Measurements from ENCODE around the gene EPHB2.

Gene EPHB2

DNA sequence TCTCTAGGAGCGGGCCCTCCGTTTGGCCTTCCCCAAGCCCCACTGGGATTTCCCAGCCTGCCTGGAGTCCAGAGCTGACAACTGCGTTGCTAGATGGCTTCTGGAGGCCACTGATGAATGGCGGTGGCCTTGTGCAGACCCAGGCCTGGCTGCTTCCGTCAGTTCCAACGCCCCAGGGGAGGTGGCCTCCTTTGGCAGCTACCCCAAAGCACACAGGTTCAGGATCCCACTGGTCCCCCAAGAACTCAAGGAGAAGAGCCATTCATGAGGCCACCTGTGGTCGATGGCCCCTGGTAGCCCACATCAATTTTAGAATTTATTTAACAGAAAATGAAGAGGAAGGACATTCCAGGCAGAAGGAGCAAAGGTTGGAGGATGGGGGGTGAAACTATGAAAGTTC is 176.9 kb downstream of the EPHB2 start:
- Mint-ChIP-seq H3K9me3 (no peaks in the 10 kb centered on the region), H3K27ac (no peak overlapping the region), H3K36me3 (ENCODE audit: low read depth) (no peaks in the 10 kb centered on the region), H3K27me3 (peaks cover 26% of the 10 kb centered on the region), H3K4me1 (ENCODE audit: low read depth) (peaks cover 10% of the 10 kb centered on the region), H3K4me3 (no peak overlapping the region)

DNA sequence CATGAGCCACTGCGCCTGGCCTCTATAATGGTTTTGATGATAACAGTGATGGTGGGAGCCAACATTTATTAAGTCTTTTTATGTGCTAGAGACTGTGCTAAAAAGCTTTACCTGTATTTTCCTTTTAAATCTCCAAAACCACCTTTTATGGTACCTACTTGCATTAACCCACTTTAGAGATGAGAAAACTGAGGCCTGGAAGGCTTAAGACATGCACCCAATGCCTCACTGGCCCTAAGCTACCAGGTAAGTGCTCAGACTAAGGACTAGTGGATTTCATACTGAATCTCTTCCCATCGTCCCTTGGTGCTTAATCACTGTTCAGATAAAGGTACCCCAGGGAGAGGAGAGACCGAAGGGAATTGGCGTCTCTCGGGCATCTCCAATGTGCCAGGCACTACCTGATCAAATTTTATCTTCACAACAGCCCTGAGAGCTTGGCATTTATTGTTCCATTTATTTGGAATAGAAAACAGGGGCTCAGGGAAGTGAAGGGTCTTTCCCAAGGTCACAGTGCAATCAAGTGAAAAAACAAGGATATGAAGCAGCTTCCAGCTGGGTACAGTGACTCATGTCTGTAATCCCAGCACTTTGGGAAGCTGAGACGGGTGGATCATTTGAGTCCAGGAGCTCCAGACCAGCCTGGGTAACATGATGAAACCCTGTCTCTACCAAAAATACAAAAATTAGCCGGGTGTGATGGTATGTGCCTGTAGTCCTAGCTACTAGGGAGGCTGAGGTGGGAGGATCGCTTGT is 177.9 kb downstream of the EPHB2 start:
- no peaks in the 10 kb centered on the region for H3K36me3 Mint-ChIP-seq (ENCODE audit: low read depth)
- no peak overlapping the region for H3K27ac Mint-ChIP-seq
- no peaks in the 10 kb centered on the region for H3K9me3 Mint-ChIP-seq
- peaks cover 10% of the 10 kb centered on the region for H3K4me1 Mint-ChIP-seq (ENCODE audit: low read depth)
- H3K27me3 Mint-ChIP-seq: peaks cover 26% of the 10 kb centered on the region
- H3K4me3 Mint-ChIP-seq: no peak overlapping the region

DNA sequence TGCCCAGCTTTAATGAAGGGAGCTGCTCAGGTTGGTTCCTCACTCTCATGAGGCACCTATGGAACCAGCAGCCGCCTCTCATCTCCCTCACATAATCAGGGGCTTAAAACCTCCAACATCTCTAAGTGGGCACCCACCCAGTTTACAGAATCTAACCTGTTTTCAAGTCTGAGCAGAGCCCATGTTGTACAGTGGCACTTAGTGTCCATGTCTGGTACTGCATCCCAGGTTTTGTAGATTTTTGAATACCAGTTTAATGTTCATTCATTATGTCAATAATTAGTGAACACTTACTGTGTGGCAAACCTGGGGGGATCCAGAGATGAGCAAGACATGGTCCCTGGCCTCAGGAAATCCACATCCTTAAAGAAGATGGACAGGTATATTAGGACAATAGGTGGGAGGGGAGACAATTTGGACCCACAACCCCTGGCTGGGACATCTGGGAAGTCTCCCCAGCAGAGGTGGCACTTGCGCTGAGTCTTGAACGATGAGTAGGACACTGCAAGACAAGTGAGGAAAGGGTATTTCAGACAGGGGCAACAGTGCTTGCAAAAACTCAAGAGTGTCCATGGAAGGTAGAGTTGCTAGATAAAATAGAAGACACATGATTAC is 178.7 kb downstream of the EPHB2 start:
- Mint-ChIP-seq H3K4me3 (no peak overlapping the region), H3K27me3 (peaks cover 26% of the 10 kb centered on the region), H3K4me1 (ENCODE audit: low read depth) (peaks cover 10% of the 10 kb centered on the region), H3K27ac (no peak overlapping the region), H3K9me3 (no peaks in the 10 kb centered on the region), H3K36me3 (ENCODE audit: low read depth) (no peaks in the 10 kb centered on the region)

DNA sequence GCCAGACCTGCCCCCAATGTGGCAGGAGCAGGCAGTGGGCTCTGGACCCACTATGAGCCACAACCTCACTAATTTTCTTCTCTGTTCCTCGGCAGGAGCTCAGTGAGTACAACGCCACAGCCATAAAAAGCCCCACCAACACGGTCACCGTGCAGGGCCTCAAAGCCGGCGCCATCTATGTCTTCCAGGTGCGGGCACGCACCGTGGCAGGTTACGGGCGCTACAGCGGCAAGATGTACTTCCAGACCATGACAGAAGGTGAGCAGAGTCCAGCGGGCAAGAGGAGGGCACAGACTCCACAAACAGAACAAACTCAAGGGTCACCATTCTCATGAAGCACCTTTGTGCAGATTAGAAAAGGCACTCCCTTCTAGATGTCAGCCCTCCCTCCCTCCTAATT is 182.2 kb downstream of the EPHB2 start:
- H3K36me3 Mint-ChIP-seq (ENCODE audit: low read depth): no peaks in the 10 kb centered on the region
- H3K9me3 Mint-ChIP-seq: no peaks in the 10 kb centered on the region
- H3K27me3 Mint-ChIP-seq: peaks cover 16% of the 10 kb centered on the region
- H3K4me3 Mint-ChIP-seq: no peak overlapping the region
- H3K27ac Mint-ChIP-seq: no peak overlapping the region
- H3K4me1 Mint-ChIP-seq (ENCODE audit: low read depth): no peaks in the 10 kb centered on the region

DNA sequence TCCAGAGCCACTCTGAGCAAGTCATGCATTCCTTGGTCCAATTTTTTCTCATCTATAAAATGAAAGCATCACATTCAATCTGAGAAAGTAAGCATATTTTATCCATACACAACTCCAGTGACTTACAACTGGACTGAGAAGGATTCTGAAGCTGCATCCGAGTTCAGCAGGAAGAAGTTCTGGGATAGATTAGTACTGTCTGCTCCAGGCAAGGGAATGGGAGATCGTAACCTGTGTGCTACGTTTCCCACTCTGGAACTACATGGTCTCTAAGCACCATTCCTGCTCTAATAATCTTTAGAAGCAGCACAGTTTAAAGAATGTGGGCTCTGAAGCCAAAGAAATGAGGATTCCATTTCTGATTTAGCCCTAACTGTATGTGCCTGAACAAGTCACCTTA is 182.7 kb downstream of the EPHB2 start:
- Mint-ChIP-seq H3K9me3 (no peaks in the 10 kb centered on the region), H3K27ac (no peak overlapping the region)

DNA sequence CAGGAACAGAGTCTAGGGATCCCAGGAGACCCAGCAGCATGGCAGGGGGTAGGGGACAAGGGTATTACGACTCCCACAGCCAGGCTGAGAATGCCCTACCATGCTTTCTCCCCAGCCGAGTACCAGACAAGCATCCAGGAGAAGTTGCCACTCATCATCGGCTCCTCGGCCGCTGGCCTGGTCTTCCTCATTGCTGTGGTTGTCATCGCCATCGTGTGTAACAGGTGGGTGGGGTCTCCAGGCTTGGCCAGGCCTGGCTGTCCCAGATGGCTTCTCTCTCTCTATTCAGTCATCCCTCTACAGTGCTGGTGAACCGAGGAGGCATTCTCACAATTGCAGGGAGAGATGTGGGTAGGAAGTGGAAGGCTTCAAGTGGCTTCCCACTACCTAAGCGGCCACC is 184.7 kb downstream of the EPHB2 start:
- Mint-ChIP-seq H3K36me3 (ENCODE audit: low read depth) (no peaks in the 10 kb centered on the region), H3K27ac (no peak overlapping the region), H3K27me3 (peaks cover 10% of the 10 kb centered on the region), H3K9me3 (no peaks in the 10 kb centered on the region), H3K4me1 (ENCODE audit: low read depth) (no peaks in the 10 kb centered on the region), H3K4me3 (no peak overlapping the region)

More for the DNA sequence above, 182.7 kb downstream of the EPHB2 start:
- Mint-ChIP-seq H3K36me3 (ENCODE audit: low read depth) (no peaks in the 10 kb centered on the region), H3K4me3 (no peak overlapping the region), H3K27me3 (peaks cover 20% of the 10 kb centered on the region), H3K4me1 (ENCODE audit: low read depth) (no peaks in the 10 kb centered on the region)

DNA sequence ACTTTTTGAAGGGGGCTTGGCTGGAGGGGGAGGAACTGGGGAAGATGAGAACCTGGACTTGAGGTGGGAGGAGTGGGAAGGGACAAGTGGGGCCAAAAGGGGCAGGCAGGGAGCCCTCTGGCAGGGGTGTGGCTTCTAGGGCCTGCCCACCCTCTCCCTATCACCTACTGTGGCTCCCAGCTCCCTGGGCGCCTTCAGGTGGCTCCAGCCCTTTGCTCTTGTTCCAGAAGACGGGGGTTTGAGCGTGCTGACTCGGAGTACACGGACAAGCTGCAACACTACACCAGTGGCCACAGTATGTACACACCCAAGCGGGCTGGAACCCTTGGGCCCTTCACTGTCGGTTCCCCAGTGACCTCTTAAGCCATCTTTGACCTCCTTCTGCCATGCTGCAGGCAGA is 185.5 kb downstream of the EPHB2 start:
- no peak overlapping the region for H3K27ac Mint-ChIP-seq
- no peaks in the 10 kb centered on the region for H3K9me3 Mint-ChIP-seq
- H3K4me3 Mint-ChIP-seq: no peak overlapping the region
- H3K36me3 Mint-ChIP-seq (ENCODE audit: low read depth): no peaks in the 10 kb centered on the region
- no peaks in the 10 kb centered on the region for H3K4me1 Mint-ChIP-seq (ENCODE audit: low read depth)
- H3K27me3 Mint-ChIP-seq: peaks cover 14% of the 10 kb centered on the region

DNA sequence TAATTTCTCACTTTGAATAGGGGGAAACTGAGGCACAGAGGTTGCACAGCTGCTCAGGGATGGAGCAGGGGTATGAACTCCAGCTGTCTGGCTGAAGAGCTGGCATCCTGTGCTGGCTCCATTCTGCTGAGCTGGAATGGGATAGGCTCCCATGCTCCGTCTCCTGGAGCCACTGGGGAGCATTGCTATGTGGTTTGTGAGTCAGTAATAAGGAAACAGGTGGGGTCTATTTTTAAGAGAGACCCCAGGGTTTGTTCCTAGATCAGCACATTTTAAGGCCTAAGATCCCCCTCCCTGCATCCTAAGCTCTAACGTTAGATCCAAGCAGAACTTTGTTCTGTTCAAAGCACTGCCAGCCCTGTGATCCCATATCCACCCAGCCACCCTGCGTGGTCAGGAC is 189.8 kb downstream of the EPHB2 start:
- Mint-ChIP-seq H3K4me1 (ENCODE audit: low read depth) (no peaks in the 10 kb centered on the region), H3K27me3 (peaks cover 14% of the 10 kb centered on the region), H3K27ac (no peak overlapping the region), H3K9me3 (no peaks in the 10 kb centered on the region), H3K4me3 (no peak overlapping the region), H3K36me3 (ENCODE audit: low read depth) (no peaks in the 10 kb centered on the region)

DNA sequence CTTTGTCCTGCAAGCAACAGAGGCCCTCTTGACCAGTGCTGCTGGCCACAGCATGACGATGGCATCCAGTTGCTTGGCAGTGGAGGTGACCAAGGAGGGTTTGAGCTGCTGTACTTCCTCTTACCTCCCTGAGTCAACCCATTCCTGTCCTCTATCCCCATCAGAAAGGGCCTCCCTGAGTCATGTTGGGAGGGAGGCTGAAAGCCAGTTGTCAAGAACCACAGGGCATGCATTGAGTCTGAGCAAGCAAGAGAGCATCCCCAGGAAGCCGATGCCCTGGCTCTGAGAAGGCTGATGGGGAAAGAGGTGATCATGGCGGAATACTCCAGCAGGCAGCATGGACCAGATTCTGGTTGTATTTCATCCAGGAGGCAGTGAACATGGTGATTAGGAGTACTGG is 192.5 kb downstream of the EPHB2 start:
- Mint-ChIP-seq H3K4me3 (no peak overlapping the region), H3K4me1 (ENCODE audit: low read depth) (no peaks in the 10 kb centered on the region), H3K27me3 (peaks cover 12% of the 10 kb centered on the region), H3K36me3 (ENCODE audit: low read depth) (no peaks in the 10 kb centered on the region), H3K9me3 (no peaks in the 10 kb centered on the region), H3K27ac (no peak overlapping the region)

DNA sequence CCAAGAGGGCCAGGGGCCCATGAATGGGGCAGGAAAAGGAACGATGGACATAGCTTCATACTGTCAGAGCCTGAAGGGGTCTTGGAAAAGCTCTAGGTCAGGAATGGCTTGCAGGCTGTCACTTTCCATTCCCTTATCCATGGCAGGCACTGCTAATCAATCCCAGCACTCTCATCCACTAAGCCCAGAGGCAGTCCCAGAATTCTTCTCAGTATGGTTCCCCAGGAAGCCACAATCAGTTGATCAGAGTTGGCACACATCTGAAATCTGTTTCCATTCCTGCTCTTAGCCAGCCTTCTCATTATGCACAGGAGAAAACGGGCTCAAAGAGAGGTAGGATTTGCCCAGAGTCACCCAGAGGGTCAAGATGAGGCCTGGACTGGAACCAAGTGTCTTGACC is 196.3 kb downstream of the EPHB2 start:
- no peaks in the 10 kb centered on the region for H3K27me3 Mint-ChIP-seq
- H3K9me3 Mint-ChIP-seq: no peaks in the 10 kb centered on the region
- no peak overlapping the region for H3K4me3 Mint-ChIP-seq
- no peaks in the 10 kb centered on the region for H3K36me3 Mint-ChIP-seq (ENCODE audit: low read depth)
- no peaks in the 10 kb centered on the region for H3K4me1 Mint-ChIP-seq (ENCODE audit: low read depth)
- H3K27ac Mint-ChIP-seq: no peak overlapping the region

DNA sequence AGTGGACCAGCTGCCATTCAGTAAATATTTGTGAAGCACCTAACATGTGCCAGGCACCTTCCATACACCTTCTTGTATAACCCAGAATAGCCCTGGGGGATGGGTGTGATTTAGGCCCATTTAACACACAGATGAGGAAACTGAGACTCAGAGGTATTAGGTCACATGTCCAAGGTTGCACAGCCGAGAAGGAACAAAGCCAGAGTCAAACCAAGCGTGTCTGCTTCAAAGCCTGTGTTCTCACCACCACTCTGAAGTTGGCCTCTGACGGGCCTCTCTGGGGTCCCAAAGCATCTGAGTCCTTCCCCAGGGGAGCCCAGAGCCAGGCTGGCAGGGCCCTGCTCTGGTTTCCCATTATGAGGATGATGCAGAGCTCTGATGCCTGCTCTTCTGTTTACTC is 196.9 kb downstream of the EPHB2 start:
- no peaks in the 10 kb centered on the region for H3K9me3 Mint-ChIP-seq
- H3K4me3 Mint-ChIP-seq: no peak overlapping the region
- no peaks in the 10 kb centered on the region for H3K4me1 Mint-ChIP-seq (ENCODE audit: low read depth)
- no peak overlapping the region for H3K27ac Mint-ChIP-seq
- H3K27me3 Mint-ChIP-seq: no peaks in the 10 kb centered on the region
- no peaks in the 10 kb centered on the region for H3K36me3 Mint-ChIP-seq (ENCODE audit: low read depth)

DNA sequence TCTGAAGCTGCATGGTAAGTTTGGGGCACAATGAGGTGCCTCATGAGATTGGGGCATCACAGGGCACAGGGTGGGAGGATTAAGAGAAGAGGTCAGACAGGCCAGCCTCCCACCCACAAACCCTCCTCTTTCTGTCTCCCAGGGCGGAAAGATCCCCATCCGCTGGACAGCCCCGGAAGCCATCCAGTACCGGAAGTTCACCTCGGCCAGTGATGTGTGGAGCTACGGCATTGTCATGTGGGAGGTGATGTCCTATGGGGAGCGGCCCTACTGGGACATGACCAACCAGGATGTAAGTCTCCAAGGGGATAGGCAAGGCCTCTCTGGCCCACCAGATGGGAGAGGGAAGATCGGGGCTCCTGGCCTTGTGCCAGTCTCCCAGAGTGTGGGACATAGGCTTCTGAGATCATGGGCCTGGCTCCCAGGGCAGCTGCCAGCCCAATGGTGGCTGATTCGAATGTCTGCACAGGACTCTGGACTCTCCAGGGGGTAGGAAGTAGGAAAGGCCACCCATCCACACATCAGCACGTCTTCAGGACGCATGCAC is 198.3 kb downstream of the EPHB2 start:
- no peak overlapping the region for H3K4me3 Mint-ChIP-seq
- H3K9me3 Mint-ChIP-seq: no peaks in the 10 kb centered on the region
- H3K27me3 Mint-ChIP-seq: no peaks in the 10 kb centered on the region
- H3K27ac Mint-ChIP-seq: no peak overlapping the region
- no peaks in the 10 kb centered on the region for H3K36me3 Mint-ChIP-seq (ENCODE audit: low read depth)
- H3K4me1 Mint-ChIP-seq (ENCODE audit: low read depth): no peaks in the 10 kb centered on the region

DNA sequence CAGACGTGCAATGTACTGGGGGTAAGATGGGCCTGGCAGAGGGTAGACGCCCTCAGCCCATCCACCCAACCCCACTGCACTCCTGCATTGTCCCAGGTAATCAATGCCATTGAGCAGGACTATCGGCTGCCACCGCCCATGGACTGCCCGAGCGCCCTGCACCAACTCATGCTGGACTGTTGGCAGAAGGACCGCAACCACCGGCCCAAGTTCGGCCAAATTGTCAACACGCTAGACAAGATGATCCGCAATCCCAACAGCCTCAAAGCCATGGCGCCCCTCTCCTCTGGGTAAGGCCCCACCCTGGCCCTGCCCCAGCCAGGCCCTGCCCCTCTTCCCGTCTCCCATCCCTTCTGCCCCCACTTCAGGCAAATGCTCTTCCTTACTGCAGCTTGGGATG is 199.6 kb downstream of the EPHB2 start:
- Mint-ChIP-seq H3K4me1 (ENCODE audit: low read depth) (no peaks in the 10 kb centered on the region), H3K9me3 (no peaks in the 10 kb centered on the region), H3K4me3 (no peak overlapping the region), H3K27ac (no peak overlapping the region), H3K27me3 (peaks cover 4% of the 10 kb centered on the region), H3K36me3 (ENCODE audit: low read depth) (no peaks in the 10 kb centered on the region)

DNA sequence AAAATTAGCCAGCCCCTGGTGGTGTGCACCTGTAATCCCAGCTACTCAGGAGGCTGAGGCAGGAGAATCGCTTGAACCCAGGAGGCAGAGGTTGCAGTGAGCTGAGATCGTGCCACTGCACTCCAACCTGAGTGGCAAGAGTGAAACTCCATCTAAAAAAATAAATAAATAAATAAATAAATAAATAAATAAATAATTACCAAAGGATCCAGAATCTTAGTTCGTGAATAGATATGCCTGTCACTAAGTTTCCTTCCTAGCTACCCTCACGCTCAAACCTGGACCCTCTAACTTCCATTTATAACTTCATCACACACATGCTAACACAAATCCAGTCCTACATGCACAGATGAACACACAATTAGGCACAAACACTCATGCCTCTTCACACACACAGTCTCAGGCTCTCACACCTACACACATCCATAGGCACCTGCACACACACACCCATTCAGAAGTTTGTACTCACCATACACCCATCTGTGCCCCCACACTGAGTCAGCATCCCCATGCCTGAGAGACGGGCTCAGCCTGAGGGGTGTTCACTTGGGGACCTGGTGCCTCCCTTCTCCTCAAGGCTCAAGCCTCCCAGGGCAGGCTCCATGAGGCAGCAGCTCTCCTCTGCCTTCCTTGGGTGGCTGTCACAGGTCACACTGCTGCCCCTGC is 200.5 kb downstream of the EPHB2 start:
- no peaks in the 10 kb centered on the region for H3K4me1 Mint-ChIP-seq (ENCODE audit: low read depth)

DNA sequence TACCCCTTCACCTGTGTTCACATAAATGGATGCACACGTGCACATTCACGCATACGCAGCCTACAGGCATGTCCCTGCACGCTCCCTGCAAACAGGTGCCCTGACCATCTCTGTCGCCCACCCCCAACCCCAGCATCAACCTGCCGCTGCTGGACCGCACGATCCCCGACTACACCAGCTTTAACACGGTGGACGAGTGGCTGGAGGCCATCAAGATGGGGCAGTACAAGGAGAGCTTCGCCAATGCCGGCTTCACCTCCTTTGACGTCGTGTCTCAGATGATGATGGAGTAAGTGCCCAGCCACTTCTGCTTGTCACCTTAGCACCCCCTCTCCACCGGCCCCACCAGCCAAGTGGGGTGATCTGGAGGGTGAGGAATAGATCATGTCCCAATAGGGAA is 201.7 kb downstream of the EPHB2 start:
- Mint-ChIP-seq H3K4me1 (ENCODE audit: low read depth) (no peaks in the 10 kb centered on the region), H3K27ac (no peak overlapping the region), H3K4me3 (no peak overlapping the region)

More for the DNA sequence above, 200.5 kb downstream of the EPHB2 start:
- Mint-ChIP-seq H3K4me3 (no peak overlapping the region), H3K27ac (no peak overlapping the region), H3K27me3 (peaks cover 4% of the 10 kb centered on the region), H3K36me3 (ENCODE audit: low read depth) (no peaks in the 10 kb centered on the region), H3K9me3 (no peaks in the 10 kb centered on the region)

More for the DNA sequence above, 201.7 kb downstream of the EPHB2 start:
- Mint-ChIP-seq H3K9me3 (no peaks in the 10 kb centered on the region), H3K27me3 (peaks cover 4% of the 10 kb centered on the region), H3K36me3 (ENCODE audit: low read depth) (no peaks in the 10 kb centered on the region)

Measured in stimulated activated naive CD8-positive, alpha-beta T cell treated with anti-CD3 and anti-CD28 coated beads, Interleukin-15, Interleukin-2, amounts not matched to agents 100 ng/mL and 50 ng/mL, for 24 hours (primary cell).